Keratinocyte (primary cell): ENCODE results near the gene MAG. TPM values are rescaled to one million over a fixed set of nuclear protein-coding genes. Genes with fewer than 3 reads are reported as not detected.

ENCODE experiments used
- DNase-seq: peaks from one replicate; pipeline ENCODE4 v3.0.0-alpha.2; 2011; ENCODE audit warnings: low read depth, missing footprints, low spot score
- FAIRE-seq: peaks from 2 replicates; lab custom pipeline; 2011; peaks lifted over from hg19 to GRCh38; lab: Jason Lieb, UNC
- H2AFZ ChIP-seq: 2 replicates; pipeline ENCODE4 v1.6.0; 2012; ENCODE audit warnings: low read length, control low read depth, inconsistent platforms; ENCODE audit not compliant: control insufficient read depth
- H3K27ac ChIP-seq: 2 replicates; pipeline ENCODE4 v1.5.1; 2011; ENCODE audit warnings: low read length; ENCODE audit not compliant: control insufficient read depth, insufficient read depth
- H3K27me3 ChIP-seq: 3 replicates; pipeline ENCODE4 v1.6.0; 2011; ENCODE audit warnings: low read length; ENCODE audit not compliant: control insufficient read depth, insufficient read depth; ENCODE audit errors: extremely low read depth
- H3K36me3 ChIP-seq, 2 experiments: 2 replicates in 1 of 2; 3 replicates in 1 of 2; pipeline ENCODE4 v1.5.1; 2011; ENCODE audit warnings: low read length in 2 of 2, mild to moderate bottlenecking in 1 of 2; ENCODE audit not compliant: control insufficient read depth in 2 of 2, insufficient read depth in 2 of 2; ENCODE audit errors: extremely low read depth in 1 of 2
- H3K4me1 ChIP-seq: 3 replicates; pipeline ENCODE4 v1.5.1; 2011; ENCODE audit warnings: low read length; ENCODE audit not compliant: control insufficient read depth, insufficient read depth; ENCODE audit errors: extremely low read depth
- H3K4me2 ChIP-seq: 3 replicates; pipeline ENCODE4 v1.6.0; 2011; ENCODE audit warnings: low read depth, low read length; ENCODE audit not compliant: control insufficient read depth, insufficient read depth; ENCODE audit errors: extremely low read depth
- H3K4me3 ChIP-seq, 3 experiments: fragments of 200-600 bp in 1 of 3; sonication (generic) in 1 of 3; 2 replicates in 2 of 3; 3 replicates in 1 of 3; pipeline ENCODE4 v1.5.1; 2011 to 2016; ENCODE audit warnings: low read length in 3 of 3, mild to moderate bottlenecking in 3 of 3, control low read depth in 2 of 3, inconsistent platforms in 1 of 3, low read depth in 1 of 3, mixed read lengths in 1 of 3, mixed run types in 1 of 3, moderate library complexity in 1 of 3; ENCODE audit not compliant: control insufficient read depth in 2 of 3, insufficient read depth in 2 of 3; ENCODE audit errors: extremely low read depth in 1 of 3
- H3K79me2 ChIP-seq: 2 replicates; pipeline ENCODE4 v1.6.0; 2012; ENCODE audit warnings: low read length; ENCODE audit not compliant: control insufficient read depth, insufficient read depth
- H3K9ac ChIP-seq: 3 replicates; pipeline ENCODE4 v1.6.0; 2011; ENCODE audit warnings: low read length; ENCODE audit not compliant: control insufficient read depth, insufficient read depth; ENCODE audit errors: extremely low read depth
- H3K9me1 ChIP-seq: 3 replicates; pipeline ENCODE4 v1.6.0; 2011; ENCODE audit warnings: low read length; ENCODE audit not compliant: control insufficient read depth, insufficient read depth; ENCODE audit errors: extremely low read depth
- H3K9me3 ChIP-seq: 2 replicates; pipeline ENCODE4 v1.5.1; 2012; ENCODE audit warnings: low read depth, low read length; ENCODE audit not compliant: control insufficient read depth
- H4K20me1 ChIP-seq: 3 replicates; pipeline ENCODE4 v1.6.0; 2011; ENCODE audit warnings: low read length; ENCODE audit not compliant: control insufficient read depth, insufficient read depth; ENCODE audit errors: extremely low read depth
- CTCF ChIP-seq, 3 experiments: IDR thresholded peaks in 1 of 3; conservative IDR thresholded peaks in 1 of 3; optimal IDR thresholded peaks in 1 of 3; 2 replicates in 2 of 3; 3 replicates in 1 of 3; pipeline versions ENCODE3 to v1.5.1; 2011; ENCODE audit warnings: low read length in 3 of 3, mild to moderate bottlenecking in 3 of 3, moderate library complexity in 2 of 3, control low read depth in 1 of 3, inconsistent platforms in 1 of 3; ENCODE audit not compliant: insufficient read depth in 2 of 3; ENCODE audit errors: extremely low read depth in 1 of 3
- EZH2 ChIP-seq: IDR thresholded peaks from one replicate; pipeline ENCODE4 v1.6.1; 2012; ENCODE audit warnings: inconsistent platforms, mild to moderate bottlenecking, low read length, moderate library complexity
- dilution Hi-C: fragments of 300-500 bp; cut with MboI; formaldehyde crosslinking; loops from one replicate; pipeline ENCODE4 v1.7.0; 2020; ENCODE audit warnings: low sequenced_read_pairs; ENCODE audit not compliant: extremely low pct_ligation_motif_present
- polyA plus RNA-seq, 5 experiments: library from polyadenylated mRNA; depleted of rRNA in 3 of 5; stranded (reverse) in 3 of 5; stranded (forward) in 1 of 5; unstranded in 1 of 5; fragments of >200 nt; gene quantifications; 1 replicate in 1 of 5; 2 replicates in 3 of 5; 3 replicates in 1 of 5; pipeline versions ENCODE4 v1.2.1 to v1.2.3, GENCODE V29; 2011 to 2012; ENCODE audit warnings: missing spikeins in 2 of 5, low read depth in 1 of 5, low replicate concordance in 1 of 5

MAG gene
- polyA plus RNA-seq, 1 donor (not counting 4 experiments of a cell fraction or from before 2014, with no cell fraction given) = not detected

- no peak overlapping the region for H2AFZ ChIP-seq
- no peak for DNase-seq
- dilution Hi-C loops = no loop called here
These were observed 34.9 kb upstream of the MAG start for GRCh38 chr19:35257113-35257461.

GRCh38 chr19:35260694-35261304 lies 31.2 kb upstream of the MAG start:
- no peak for DNase-seq

More at GRCh38 chr19:35257113-35257461, 34.9 kb upstream of the MAG start:
- Histone ChIP-seq H3K4me2 (no peak overlapping the region), H3K79me2 (peaks cover 18% of the 10 kb centered on the region), H3K9me1 (no peaks in the 10 kb centered on the region), H3K27ac (no peak overlapping the region), H3K36me3 (peaks cover 35 to 47% of the 10 kb centered on the region in 2 experiments), H3K9ac (no peak overlapping the region), H3K27me3 (no peaks in the 10 kb centered on the region), H4K20me1 (no peaks in the 10 kb centered on the region), H3K4me3 (no peak overlapping the region), H3K4me1 (no peaks in the 10 kb centered on the region), H3K9me3 (no peaks in the 10 kb centered on the region)
- TF ChIP-seq CTCF (optimal IDR thresholded peaks at IDR 0.05 in 1 of 3, IDR thresholded peaks at IDR 0.05 in 1 of 3, conservative IDR thresholded peaks at IDR 0.05 in 1 of 3; ENCODE audit: extremely low read depth in 1 of 3, insufficient read depth in 2 of 3, low read length in 3 of 3) = no peak
- TF ChIP-seq EZH2 = no peak
- FAIRE-seq = no peak

More at GRCh38 chr19:35260694-35261304, 31.2 kb upstream of the MAG start:
- Histone ChIP-seq H3K4me3 (no peak overlapping the region), H3K9ac (no peak overlapping the region), H3K4me1 (peaks cover 5% of the 10 kb centered on the region), H3K36me3 (peaks cover 35 to 38% of the 10 kb centered on the region in 2 experiments), H3K9me1 (no peaks in the 10 kb centered on the region), H2AFZ (no peak overlapping the region), H3K27ac (no peak overlapping the region), H3K27me3 (no peaks in the 10 kb centered on the region), H3K9me3 (no peaks in the 10 kb centered on the region), H4K20me1 (no peaks in the 10 kb centered on the region), H3K79me2 (peaks cover 6% of the 10 kb centered on the region), H3K4me2 (no peak overlapping the region)
- dilution Hi-C loops = no loop called here
- no peak for FAIRE-seq
- TF ChIP-seq EZH2 (no peak), CTCF (optimal IDR thresholded peaks at IDR 0.05 in 1 of 3, IDR thresholded peaks at IDR 0.05 in 1 of 3, conservative IDR thresholded peaks at IDR 0.05 in 1 of 3; ENCODE audit: extremely low read depth in 1 of 3, insufficient read depth in 2 of 3, low read length in 3 of 3) (no peak)
